Endothelial cell of umbilical vein (primary cell): ENCODE data around the gene P2RY2. TPM values are rescaled to one million over a fixed set of nuclear protein-coding genes. Genes with fewer than 3 reads are reported as not detected.

ENCODE experiments used
- BruUV-seq: library from RNA; stranded (reverse); fragments of 400-500 nt; replicated peaks from 2 replicates; lab custom pipeline; 2021; lab: Mats Ljungman, UMichigan
- CTCF ChIA-PET: fragments of 300-600, 350-600 bp; sonication (Branson Sonifier 250); formaldehyde crosslinking; loops from one replicate; lab custom pipeline; 2021; ENCODE audit warnings: antibody characterized with exemption, inconsistent platforms; lab: Charles Lee
- POLR2A ChIA-PET: fragments of 300-600, 350-600 bp; sonication (Branson Sonifier 250); formaldehyde crosslinking; loops from one replicate; lab custom pipeline; 2021; ENCODE audit warnings: antibody characterized with exemption, inconsistent platforms; lab: Charles Lee
- DNase-seq: peaks from one replicate; pipeline ENCODE4 v3.0.0-alpha.2; 2011; ENCODE audit warnings: low read depth, low spot score
- FAIRE-seq: peaks from 2 replicates; lab custom pipeline; 2011; peaks lifted over from hg19 to GRCh38; lab: Jason Lieb, UNC
- H2AFZ ChIP-seq: 2 replicates; pipeline ENCODE4 v1.6.0; 2012; ENCODE audit warnings: low read depth, low read length, control low read depth, inconsistent platforms
- H3K27ac ChIP-seq: 2 replicates; pipeline ENCODE4 v1.5.1; 2011; ENCODE audit warnings: low read depth, mild to moderate bottlenecking, control low read depth, low read length, moderate library complexity; ENCODE audit not compliant: insufficient read depth
- H3K27me3 ChIP-seq, 2 experiments: 2 replicates each; pipeline versions ENCODE4 v1.6.0 to v1.6.1; 2011; ENCODE audit warnings: low read length in 2 of 2, mixed read lengths in 1 of 2; ENCODE audit not compliant: control insufficient read depth in 2 of 2, insufficient read depth in 2 of 2
- H3K36me3 ChIP-seq, 2 experiments: 2 replicates in 1 of 2; 3 replicates in 1 of 2; pipeline ENCODE4 v1.5.1; 2011; ENCODE audit warnings: low read length in 2 of 2, mild to moderate bottlenecking in 1 of 2, moderate library complexity in 1 of 2; ENCODE audit not compliant: control insufficient read depth in 2 of 2, insufficient read depth in 2 of 2; ENCODE audit errors: extremely low read depth in 1 of 2
- H3K4me1 ChIP-seq: 3 replicates; pipeline ENCODE4 v1.5.1; 2011; ENCODE audit warnings: mild to moderate bottlenecking, low read length; ENCODE audit not compliant: control insufficient read depth, insufficient read depth; ENCODE audit errors: extremely low read depth
- H3K4me2 ChIP-seq: 2 replicates; pipeline ENCODE4 v1.6.1; 2011; ENCODE audit warnings: low read length, control low read depth, mixed read lengths; ENCODE audit not compliant: insufficient read depth
- H3K4me3 ChIP-seq, 3 experiments: fragments of 200-600 bp in 1 of 3; sonication (generic), shearing (Covaris generic) in 1 of 3; replicated peaks in 1 of 3; 2 replicates each; pipeline ENCODE4 v1.5.1; 2011 to 2016; ENCODE audit warnings: control low read depth in 3 of 3, low read length in 3 of 3, mild to moderate bottlenecking in 2 of 3, inconsistent platforms in 1 of 3, low read depth in 1 of 3, moderate library complexity in 1 of 3; ENCODE audit not compliant: insufficient read depth in 1 of 3
- H3K79me2 ChIP-seq: 2 replicates; pipeline ENCODE4 v1.6.0; 2012; ENCODE audit warnings: low read length, inconsistent platforms; ENCODE audit not compliant: control insufficient read depth, insufficient read depth
- H3K9ac ChIP-seq: replicated peaks from 2 replicates; pipeline ENCODE3; 2011; ENCODE audit warnings: low read length, control low read depth; ENCODE audit not compliant: insufficient read depth; ENCODE audit errors: extremely low read depth
- H3K9me1 ChIP-seq: replicated peaks from 3 replicates; pipeline ENCODE4 v1.6.0; 2011; ENCODE audit warnings: mild to moderate bottlenecking, low read length; ENCODE audit not compliant: control insufficient read depth, insufficient read depth; ENCODE audit errors: extremely low read depth
- H3K9me3 ChIP-seq: replicated peaks from 2 replicates; pipeline ENCODE4 v1.5.1; 2012; ENCODE audit warnings: low read length, inconsistent platforms; ENCODE audit not compliant: control insufficient read depth, insufficient read depth
- H4K20me1 ChIP-seq: replicated peaks from 2 replicates; pipeline ENCODE3; 2011; ENCODE audit warnings: mild to moderate bottlenecking, low read length; ENCODE audit not compliant: control insufficient read depth, insufficient read depth; ENCODE audit errors: extremely low read depth
- EZH2 ChIP-seq: IDR thresholded peaks from 2 replicates; pipeline ENCODE4 v1.6.1; 2012; ENCODE audit warnings: borderline replicate concordance, low read depth, mild to moderate bottlenecking, moderate library complexity, low read length, inconsistent platforms; ENCODE audit not compliant: severe bottlenecking
- FOS ChIP-seq: IDR thresholded peaks from 2 replicates; pipeline ENCODE4 v1.6.1; 2011; ENCODE audit warnings: mild to moderate bottlenecking, low read length, moderate library complexity, borderline replicate concordance; ENCODE audit not compliant: insufficient read depth
- GATA2 ChIP-seq: IDR thresholded peaks from 2 replicates; pipeline ENCODE4 v1.7.0; 2011; ENCODE audit warnings: low read depth, mild to moderate bottlenecking, moderate library complexity, mixed read lengths, low read length; ENCODE audit not compliant: insufficient read length, insufficient read depth
- JUN ChIP-seq: IDR thresholded peaks from 2 replicates; pipeline ENCODE4 v1.6.1; 2011; ENCODE audit warnings: borderline replicate concordance, low read depth; ENCODE audit not compliant: insufficient read length, insufficient read depth
- MAX ChIP-seq: IDR thresholded peaks from 2 replicates; pipeline ENCODE4 v1.6.1; 2011; ENCODE audit not compliant: insufficient read depth, insufficient read length
- MYC ChIP-seq: IDR thresholded peaks from one replicate; pipeline ENCODE4 v1.6.1; 2011; ENCODE audit warnings: mild to moderate bottlenecking, low read depth, low read length
- POLR2A ChIP-seq: IDR thresholded peaks from 2 replicates; pipeline ENCODE4 v1.6.1; 2012; ENCODE audit warnings: low read depth, mild to moderate bottlenecking, control low read depth, low read length
- POLR2AphosphoS5 ChIP-seq: IDR thresholded peaks from 2 replicates; pipeline ENCODE4 v1.6.1; 2012; ENCODE audit warnings: low read depth, mild to moderate bottlenecking, control low read depth, low read length, moderate library complexity; ENCODE audit not compliant: insufficient read depth
- dilution Hi-C: fragments of 300-500 bp; cut with MboI; formaldehyde crosslinking; loops from one replicate; pipeline ENCODE4 v1.15.0; 2019; ENCODE audit warnings: low sequenced_read_pairs; ENCODE audit not compliant: extremely low pct_ligation_motif_present
- intact Hi-C: fragments of 100-400 bp; cut with micrococcal nuclease; formaldehyde crosslinking; loops from one replicate; pipeline ENCODE4 v1.10.0; 2022
- polyA plus RNA-seq, 4 experiments: library from polyadenylated mRNA; depleted of rRNA in 3 of 4; stranded (reverse) in 3 of 4; unstranded in 1 of 4; fragments of >200 nt; gene quantifications; 2 replicates each; pipeline versions ENCODE4 v1.2.1 to v1.2.3, GENCODE V29; 2011 to 2012; ENCODE audit warnings: missing spikeins in 1 of 4
- total RNA-seq: library from RNA; stranded (reverse); gene quantifications from 2 replicates; pipeline ENCODE4 v1.2.3, GENCODE V29; 2021
- TF ChIP-seq, protein P1 (sequence below), 2 donors: IDR thresholded peaks; 1 replicate in 1 of 2; 2 replicates in 1 of 2; pipeline ENCODE4 v1.5.1; 2011; ENCODE audit warnings: low read length in 2 of 2, mild to moderate bottlenecking in 2 of 2, moderate library complexity in 2 of 2, control low read depth in 1 of 2, inconsistent platforms in 1 of 2, low read depth in 1 of 2; ENCODE audit not compliant: insufficient read depth in 1 of 2; ENCODE audit errors: extremely low read depth in 1 of 2

Gene P2RY2
- total and polyA plus RNA-seq, 2 donors (not counting 3 experiments of a cell fraction or from before 2014, with no cell fraction given): 4.8 to 5.6 TPM

DNA sequence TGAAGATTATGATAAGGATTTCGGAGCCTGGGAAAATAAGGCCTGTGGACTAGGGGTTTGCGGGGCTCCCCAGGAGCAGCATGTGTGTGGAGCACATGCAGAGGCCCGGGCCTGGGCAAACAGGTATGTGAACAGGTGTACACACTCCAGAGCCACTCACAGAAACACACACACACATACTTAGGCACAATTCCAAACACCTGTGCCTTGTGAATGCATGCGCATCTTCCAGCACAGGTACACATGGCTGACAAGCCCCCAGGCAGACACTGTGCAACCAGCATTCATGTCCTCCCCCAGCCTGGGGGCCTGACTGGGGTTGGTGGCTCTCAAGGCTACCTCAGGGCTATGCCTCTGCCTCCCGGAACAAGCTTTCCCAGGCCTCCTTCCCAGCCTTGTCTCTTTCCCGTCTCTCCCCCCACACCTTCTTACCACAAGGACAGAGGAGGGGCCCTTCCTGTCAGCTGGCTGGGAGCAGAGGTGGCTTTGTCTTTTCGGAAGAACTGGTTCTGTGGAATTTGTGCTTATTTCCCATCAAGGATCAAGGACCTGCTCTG is 51.5 kb downstream of the P2RY2 start:
- POLR2A ChIA-PET: interaction anchor here (0.6 kb wide), 1 partner anchor 41 kb away, joined by 5 read pairs; no protein-coding TSS in a partner anchor
- Histone ChIP-seq H3K9ac (no peak overlapping the region), H3K9me3 (no peaks in the 10 kb centered on the region), H4K20me1 (no peaks in the 10 kb centered on the region), H3K4me1 (no peaks in the 10 kb centered on the region), H3K79me2 (no peaks in the 10 kb centered on the region), H3K4me3 (no peak overlapping the region), H3K4me2 (no peak overlapping the region), H2AFZ (no peak overlapping the region), H3K27me3 (peaks cover 6 to 19% of the 10 kb centered on the region in 2 experiments), H3K27ac (no peak overlapping the region), H3K9me1 (no peaks in the 10 kb centered on the region), H3K36me3 (no peaks in the 10 kb centered on the region)
- intact Hi-C loops (no loop called here), dilution Hi-C loops (no loop called here)
- CTCF ChIA-PET: interaction anchor here (0.7 to 1.8 kb wide), 6 partner anchors 8 to 443 kb away, joined by 3 to 10 read pairs (median 3); no protein-coding TSS in a partner anchor
- DNase-seq (no peak), FAIRE-seq (no peak)
- TF ChIP-seq JUN: no peak
- no peak for TF ChIP-seq MYC
- no peak for TF ChIP-seq FOS
- no TSS peak for BruUV-seq

DNA sequence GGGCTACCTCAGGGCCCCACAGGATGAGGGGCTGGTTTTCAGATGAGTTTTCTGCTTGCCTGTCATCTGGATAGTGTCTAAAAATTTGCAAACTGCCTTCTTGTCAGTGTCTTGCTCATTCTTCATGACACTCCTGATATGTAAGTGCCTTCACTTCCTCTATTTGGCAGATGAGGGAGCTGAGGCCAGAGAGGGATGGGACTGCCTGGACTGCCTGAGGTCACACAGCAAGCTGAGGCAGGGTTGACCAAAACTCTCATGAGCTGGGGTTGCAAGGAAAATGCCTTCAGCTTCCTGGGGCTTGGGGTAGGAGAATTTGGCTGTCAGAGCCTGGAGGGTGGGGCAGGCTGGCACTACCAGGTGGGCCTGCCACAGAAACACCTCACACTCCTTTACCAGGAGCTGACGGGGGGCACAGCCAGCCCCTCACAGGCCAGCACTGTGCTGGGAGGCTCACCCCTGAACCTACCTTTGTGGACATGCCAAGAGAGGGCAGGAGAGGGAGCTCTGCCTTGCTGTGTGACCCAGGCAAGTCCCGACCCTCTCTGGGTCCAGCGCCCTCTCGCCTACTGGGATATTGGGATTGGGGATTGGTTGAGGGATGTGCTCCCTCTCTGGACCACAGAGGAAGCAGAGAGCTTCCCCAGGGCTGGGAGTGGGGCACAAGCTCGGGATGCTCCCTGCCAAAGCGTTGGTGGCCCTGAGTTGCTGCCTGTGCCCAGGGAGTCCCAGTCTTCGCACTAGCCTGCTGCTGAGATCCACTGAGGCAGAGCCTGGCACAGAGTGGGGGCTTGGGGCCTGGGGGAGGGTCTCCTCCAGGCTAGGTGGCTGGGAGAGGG is 52.2 kb downstream of the P2RY2 start:
- no peaks in the 10 kb centered on the region for H3K9me1 ChIP-seq
- no peak overlapping the region for H3K9ac ChIP-seq
- H3K9me3 ChIP-seq: no peaks in the 10 kb centered on the region
- H3K27ac ChIP-seq: no peak overlapping the region
- no peaks in the 10 kb centered on the region for H3K36me3 ChIP-seq
- intact Hi-C loops: no loop called here
- BruUV-seq: no TSS peak
- dilution Hi-C loops: no loop called here
- no peaks in the 10 kb centered on the region for H4K20me1 ChIP-seq
- DNase-seq (no peak), FAIRE-seq (no peak)
- no peak overlapping the region for H2AFZ ChIP-seq
- ChIA-PET POLR2A (no interaction called here), CTCF (interaction anchor here (0.7 to 1.8 kb wide), 6 partner anchors 9 to 444 kb away, joined by 3 to 10 read pairs (median 3); no protein-coding TSS in a partner anchor)
- H3K27me3 ChIP-seq: peaks cover 0 to 15% of the 10 kb centered on the region in 2 experiments
- no peak for TF ChIP-seq MAX
- no peak for TF ChIP-seq POLR2A
- no peak for TF ChIP-seq POLR2AphosphoS5
- TF ChIP-seq JUN: no peak
- TF ChIP-seq GATA2: no peak
- no peak for TF ChIP-seq MYC
- no peak for TF ChIP-seq EZH2
- TF ChIP-seq, protein P1, sequence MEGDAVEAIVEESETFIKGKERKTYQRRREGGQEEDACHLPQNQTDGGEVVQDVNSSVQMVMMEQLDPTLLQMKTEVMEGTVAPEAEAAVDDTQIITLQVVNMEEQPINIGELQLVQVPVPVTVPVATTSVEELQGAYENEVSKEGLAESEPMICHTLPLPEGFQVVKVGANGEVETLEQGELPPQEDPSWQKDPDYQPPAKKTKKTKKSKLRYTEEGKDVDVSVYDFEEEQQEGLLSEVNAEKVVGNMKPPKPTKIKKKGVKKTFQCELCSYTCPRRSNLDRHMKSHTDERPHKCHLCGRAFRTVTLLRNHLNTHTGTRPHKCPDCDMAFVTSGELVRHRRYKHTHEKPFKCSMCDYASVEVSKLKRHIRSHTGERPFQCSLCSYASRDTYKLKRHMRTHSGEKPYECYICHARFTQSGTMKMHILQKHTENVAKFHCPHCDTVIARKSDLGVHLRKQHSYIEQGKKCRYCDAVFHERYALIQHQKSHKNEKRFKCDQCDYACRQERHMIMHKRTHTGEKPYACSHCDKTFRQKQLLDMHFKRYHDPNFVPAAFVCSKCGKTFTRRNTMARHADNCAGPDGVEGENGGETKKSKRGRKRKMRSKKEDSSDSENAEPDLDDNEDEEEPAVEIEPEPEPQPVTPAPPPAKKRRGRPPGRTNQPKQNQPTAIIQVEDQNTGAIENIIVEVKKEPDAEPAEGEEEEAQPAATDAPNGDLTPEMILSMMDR (IDR thresholded peaks at IDR 0.05; ENCODE audit: extremely low read depth in 1 of 2, insufficient read depth in 1 of 2, low read depth in 1 of 2, low read length in 2 of 2): no peak
- TF ChIP-seq FOS: no peak
- no peaks in the 10 kb centered on the region for H3K4me1 ChIP-seq
- H3K4me3 ChIP-seq: no peak overlapping the region
- no peaks in the 10 kb centered on the region for H3K79me2 ChIP-seq
- H3K4me2 ChIP-seq: no peak overlapping the region
